LoVo (cell line): ENCODE results near the gene PIK3CA.
A peak's percentile ranks its signal among the peaks of the same experiment; 100 is the strongest.
"Not testable (repeated sequence)": the region's sequence is repeated elsewhere in the genome, so short reads cannot be mapped to it uniquely, and the experiment has no call there.

Experiments used
- DNase-seq: peaks from one replicate; pipeline ENCODE4 v3.0.0-alpha.2; 2016; ENCODE audit warnings: low spot score

The PIK3CA gene

DNA sequence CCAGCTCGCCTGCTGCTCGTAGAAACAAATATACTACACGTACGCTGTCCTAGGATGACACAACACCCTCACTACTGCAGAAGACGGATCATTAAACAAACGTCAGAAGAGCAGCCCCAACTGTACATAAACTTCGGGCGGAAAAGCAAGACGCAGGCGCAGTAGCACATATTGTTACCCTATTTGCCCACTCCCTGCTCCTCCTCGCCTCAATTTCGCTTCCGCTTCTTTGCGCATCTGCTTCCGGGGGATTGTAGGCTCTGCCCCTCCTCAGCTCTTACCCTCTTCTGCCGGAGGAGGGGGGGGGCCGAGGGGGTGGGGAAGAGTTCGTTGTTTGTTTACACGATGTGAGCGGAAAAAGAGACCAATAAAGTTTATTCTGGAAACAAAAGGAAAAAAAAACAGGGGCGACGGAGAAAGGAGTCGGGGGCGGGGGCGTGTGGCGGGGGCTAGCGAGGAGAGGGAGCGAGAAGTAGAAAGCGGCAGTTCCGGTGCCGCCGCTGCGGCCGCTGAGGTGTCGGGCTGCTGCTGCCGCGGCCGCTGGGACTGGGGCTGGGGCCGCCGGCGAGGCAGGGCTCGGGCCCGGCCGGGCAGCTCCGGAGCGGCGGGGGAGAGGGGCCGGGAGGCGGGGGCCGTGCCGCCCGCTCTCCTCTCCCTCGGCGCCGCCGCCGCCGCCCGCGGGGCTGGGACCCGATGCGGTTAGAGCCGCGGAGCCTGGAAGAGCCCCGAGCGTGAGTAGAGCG lies at the start of gene PIK3CA:
Gene PIK3CA, plus strand, starts transcription at position 485 of the 743 bp plus-strand sequence. CDS start 50,469 bp downstream, outside the sequence.
- DNase-seq, result peak; percentile 98

DNA sequence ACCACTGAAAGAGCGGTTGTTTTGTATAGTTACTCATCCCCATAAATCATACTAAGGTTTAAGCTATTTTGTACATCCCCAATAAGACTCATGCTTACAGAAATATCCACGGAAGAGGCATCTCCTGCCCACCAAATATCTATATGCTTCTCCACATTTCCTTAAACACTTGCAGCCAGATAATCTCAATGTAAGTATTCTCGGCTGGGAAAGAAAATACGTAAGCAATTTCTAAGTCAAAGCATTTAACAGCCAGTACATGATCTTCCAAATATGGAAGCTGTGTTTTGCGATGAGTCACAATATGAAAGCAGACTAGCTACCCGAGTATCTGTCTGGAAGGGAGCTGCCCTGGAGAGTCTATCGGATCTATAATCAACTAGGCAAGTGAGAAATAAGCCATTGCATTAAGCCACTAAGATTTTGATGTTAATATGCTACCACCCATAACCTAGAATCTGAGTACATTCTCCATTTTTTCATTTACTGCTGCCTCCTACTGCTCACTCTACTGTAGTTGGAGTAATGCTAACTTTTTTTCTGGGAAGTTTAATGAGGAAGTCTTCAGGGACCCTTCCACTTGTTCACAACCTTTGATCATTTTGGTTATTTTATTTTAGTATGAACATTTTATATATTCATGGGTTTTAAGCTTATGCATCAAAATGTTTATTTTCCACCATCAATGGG lies 49.6 kb upstream of the PIK3CA start:
- DNase-seq, result no peak

DNA sequence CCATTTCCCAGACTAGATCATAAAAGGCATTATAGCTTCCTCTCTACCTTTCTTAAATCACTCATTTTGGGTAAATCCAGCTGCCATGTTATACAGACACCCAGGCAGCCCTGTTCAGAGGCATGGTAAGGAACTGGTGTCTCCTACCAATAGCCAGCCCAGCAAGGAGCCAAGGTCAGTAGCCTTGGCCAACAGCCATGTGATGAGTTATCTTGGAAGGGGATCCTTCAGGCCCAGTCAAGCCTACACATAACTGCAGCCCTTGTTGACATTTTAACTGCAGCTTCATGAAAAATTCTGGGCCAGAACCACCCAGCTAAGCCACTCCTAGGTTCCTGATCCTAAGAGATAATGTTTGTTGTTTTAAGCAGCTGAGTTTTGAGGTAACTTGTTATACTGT lies 47.5 kb upstream of the PIK3CA start:
- no peak for DNase-seq

DNA sequence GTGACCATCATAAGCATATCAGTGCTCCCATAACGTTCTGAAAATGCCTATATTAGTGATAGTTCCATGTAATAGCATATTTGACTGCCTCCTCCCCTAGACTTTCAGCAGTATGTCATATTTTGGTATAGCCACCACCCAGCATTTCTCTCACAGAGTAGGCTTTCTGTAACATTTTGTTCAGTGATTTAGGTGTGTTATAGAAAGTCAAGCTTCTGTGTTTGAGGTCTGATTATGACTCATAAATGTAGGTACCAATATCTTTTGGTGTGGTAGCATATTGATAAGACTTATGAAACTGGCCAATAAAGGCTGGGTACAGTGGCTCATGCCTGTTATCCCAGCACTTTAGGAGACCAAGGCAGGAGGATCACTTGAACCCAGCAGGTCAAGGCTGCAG lies 42.3 kb upstream of the PIK3CA start:
- DNase-seq, result no peak

DNA sequence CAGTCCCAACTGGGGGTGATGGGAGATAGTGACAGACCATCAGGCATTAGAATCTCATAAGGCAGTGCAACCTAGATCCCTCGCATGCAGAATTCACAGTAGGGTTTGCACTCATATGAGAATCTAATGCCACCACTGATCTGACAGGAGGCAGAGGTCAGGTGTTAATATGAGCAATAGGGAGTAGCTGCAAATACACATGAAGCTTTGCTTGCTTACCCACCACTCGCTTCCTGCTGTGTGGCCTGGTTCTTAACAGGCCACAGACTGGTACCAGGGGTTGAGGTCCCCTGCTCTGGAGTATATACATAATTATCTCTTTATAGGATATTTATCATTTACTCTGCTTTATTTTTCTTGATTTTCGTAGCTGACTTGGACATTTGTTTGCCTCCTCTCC lies 40.5 kb upstream of the PIK3CA start:
- no peak for DNase-seq

DNA sequence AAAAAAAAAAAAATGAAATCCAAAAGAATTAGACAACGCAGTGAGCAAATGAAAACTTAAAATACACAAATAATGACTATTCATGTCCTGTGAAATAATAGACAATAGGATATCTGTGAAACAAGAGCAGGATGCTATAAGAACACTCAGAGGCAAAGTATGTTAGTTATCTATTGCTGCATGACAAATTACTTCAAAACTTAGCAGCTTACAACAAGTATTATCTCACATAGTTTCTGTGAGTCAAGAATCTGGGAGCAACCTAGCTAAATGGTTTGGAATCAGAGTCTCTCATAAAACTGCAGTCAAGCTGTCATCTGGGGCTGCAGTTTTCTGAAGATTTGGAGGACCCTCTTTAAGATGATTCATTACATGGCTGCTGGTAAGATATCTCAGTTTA lies 40.1 kb upstream of the PIK3CA start:
- no peak for DNase-seq

DNA sequence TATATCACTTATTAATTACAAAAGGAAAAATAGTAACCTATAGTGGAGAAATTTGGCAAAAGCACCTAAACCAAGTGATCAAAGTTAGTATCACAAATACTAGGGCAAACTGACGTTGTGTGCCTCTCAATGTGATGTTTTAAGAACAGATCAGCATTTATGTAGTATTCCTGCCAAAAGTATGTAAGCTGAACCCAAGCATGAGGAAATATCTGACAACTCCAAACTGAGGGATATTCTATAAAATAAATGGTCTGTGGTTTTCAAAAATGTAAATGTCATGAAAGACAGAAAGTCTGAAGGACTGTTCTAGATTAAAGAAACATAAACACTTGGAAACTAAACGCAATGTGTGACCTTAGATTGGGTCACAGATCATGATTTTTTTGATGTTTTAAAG lies 34.3 kb upstream of the PIK3CA start:
- DNase-seq, result no peak

DNA sequence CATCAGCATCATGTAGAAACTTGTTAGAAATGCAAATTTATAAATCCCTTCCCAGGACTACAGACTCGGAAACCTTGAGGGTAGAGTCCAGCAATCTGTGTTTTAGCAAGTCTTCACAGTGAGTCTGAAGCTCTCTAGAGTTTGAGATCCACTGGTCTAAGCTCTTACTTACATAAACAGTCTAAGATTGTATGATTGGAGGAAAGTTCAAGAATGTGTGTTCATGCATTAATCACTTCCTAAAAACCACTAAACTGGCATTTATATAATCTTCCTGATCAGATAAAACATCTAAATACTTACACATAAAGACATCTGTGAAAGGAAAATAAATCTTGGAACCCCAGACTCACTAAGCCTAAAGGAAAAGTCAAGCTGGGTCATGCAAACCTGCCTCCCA lies 32.7 kb upstream of the PIK3CA start:
- not testable (repeated sequence) for DNase-seq

DNA sequence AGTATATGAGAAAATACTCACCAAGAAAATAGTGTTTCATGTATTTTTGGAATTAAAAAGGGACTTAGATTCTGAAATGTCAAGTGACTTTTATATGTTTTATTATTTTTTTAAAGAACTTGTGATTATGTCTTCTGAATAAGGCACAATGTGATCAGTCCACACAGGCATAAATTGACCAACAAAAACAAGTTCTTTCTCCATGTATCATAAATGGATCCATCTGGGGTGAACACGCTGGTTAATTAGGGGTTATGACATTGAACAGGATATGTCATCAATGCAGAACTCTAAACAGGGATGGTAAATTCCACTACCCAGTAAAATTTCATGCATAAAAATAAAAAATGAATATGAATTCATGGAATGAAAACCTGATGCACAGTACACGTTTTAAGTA lies 31.3 kb upstream of the PIK3CA start:
- no peak for DNase-seq

DNA sequence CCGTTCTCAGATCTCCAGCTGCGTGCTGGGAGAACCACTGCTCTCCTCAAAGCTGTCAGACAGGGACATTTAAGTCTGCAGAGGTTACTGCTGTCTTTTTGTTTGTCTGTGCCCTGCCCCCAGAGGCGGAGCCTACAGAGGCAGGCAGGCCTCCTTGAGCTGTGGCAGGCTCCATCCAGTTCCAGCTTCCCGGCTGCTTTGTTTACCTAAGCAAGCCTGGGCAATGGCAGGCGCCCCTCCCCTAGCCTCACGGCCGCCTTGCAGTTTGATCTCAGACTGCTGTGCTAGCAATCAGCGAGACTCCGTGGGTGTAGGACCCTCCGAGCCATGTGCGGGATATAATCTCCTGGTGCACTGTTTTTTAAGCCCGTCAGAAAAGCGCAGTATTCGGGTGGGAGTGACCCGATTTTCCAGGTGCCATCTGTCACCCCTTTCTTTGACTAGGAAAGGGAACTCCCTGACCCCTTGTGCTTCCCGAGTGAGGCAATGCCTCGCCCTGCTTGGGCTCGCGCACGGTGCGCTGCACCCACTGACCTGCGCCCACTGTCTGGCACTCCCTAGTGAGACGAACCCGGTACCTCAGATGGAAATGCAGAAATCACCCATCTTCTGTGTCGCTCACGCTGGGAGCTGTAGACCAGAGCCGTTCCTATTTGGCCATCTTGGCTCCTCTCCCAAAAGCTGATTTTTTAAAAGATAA lies 15.8 kb upstream of the PIK3CA start:
- peak; percentile 37 for DNase-seq

DNA sequence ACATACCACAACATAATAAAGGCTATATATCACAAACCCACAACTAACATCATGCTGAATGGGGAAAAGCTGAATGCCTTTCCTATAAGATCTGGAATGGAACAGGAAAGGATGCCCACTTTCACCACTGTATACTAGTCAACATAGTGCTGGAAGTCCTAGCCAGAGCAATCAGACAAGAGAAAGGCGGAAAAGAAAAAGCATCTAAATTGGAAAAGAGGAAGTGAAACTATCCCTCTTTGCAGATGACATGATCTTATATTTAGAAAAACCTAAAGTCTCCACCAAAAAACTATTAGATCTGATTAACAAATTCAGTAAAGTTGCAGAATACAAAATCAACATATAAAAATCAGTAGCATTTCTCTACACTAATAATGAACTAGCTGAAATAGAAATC lies 14.6 kb upstream of the PIK3CA start:
- no peak for DNase-seq

DNA sequence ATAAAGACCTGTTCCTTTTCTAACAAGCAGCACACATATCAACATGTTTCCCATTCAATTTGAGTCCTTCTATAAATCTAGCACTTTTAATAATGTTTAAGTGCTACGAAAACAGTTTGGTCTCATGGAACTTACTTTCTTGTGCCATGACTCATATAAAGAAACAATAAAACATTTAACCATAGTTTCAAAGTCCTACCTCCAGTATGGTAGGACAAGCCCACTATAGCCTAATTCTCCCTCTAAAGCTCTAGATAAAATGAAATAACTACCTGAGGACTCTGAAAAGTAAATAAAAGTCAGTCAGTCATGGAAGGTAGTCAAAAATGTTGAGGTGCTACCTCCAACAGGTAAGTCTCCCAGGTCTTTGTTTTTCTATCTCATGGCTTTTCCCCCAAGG lies 12.0 kb upstream of the PIK3CA start:
- DNase-seq, result no peak

DNA sequence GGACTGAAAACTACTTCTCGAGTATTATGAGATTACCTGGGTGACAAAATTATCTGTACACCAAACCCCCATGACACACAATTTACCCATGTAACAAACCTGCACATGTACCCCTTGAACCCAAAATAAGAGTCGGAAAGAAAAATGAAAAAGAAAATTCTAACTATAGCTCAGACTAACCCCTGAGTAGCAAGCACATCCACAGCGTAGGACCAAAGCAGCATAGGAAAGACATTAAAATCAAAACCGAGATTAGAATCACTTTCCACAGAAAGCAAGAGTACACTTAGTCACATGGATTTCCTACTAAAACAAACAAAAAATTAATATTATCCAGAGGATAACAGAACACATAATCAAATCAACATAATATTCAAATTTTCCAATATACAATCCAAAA lies 6.3 kb upstream of the PIK3CA start:
- no peak for DNase-seq

DNA sequence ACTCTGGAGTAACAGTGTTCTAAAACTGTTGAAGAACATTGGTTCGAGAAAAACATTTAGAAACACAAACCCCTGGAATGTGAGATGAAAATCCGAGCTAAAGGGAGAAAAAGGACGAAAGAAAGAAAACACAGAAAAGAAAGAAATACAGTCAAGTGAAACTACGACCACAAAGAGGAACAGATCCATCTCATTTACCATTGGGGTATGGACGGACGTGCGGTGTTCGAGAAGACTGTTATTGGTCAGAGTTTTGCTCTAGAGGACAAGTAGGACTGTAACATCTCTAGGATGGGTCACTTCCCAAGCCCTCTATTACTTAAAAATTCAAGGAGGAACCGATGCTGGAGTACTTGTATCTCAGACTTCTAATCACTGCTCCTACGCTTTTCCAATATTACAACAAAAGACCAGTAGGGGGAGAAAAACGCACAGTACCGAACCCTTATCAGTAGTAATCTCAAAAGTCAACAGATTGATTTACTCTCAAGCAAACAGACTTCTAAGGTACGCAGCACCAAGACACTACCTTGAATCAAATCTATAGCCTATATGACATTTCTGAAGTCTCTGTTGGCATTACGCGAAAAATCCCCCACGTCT lies 1.1 kb upstream of the PIK3CA start:
- peak; percentile 71 for DNase-seq

DNA sequence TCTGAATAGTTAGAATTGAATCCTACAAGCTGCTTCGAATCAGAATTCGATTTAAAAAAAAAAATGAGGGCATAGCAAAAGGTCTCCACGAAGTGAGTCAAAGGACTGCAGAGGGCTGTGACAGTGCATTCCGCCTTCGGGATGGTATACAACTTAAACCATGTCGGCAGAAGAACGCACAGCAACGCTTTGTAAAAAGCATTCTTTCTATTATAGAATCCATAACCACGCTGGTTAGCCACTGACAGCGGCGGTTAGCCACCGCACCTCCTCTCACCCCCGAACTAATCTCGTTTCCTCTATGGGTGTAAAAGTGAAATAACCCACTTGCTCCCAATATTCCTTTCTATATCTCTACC lies 664 bp upstream of the PIK3CA start:
- DNase-seq, result no peak

DNA sequence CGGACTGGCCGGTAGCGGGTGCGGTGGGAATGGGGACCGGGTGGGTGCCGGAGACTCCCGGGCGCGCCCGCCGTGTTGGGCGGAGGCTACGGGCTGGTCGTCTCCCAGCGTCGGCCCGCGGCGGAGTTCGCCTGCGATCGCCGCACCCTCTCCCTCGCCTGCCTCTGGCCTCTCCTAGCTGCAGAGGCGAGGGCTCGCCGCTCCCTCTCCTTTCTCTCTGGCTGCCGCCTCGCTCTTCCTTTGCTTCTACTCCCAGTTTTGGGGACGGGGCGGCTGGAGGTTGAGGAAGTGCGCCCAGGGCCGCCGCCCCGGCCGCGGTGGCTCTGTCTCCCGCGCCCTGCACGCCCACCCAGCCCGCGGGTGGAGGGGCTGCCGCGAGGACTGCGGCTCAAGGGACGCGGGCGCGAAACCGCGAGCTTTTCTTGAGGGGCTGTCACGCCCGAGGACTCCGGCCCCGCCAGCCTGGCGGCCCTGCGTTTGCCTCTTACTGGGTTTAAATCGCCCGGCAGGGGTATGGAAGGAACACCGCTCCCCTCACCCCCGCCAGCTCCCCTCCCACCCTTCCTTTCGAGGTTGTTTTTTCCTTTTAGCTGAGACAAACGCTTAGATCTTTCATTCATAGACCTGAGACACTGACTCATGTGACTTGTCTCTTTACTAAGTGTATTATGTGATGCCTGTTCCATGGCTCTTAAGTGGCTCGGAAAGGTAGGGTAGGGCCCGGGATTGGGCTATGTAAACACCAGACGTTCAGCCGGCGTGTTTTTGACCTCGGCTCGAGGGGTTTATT lies 654 bp downstream of the PIK3CA start:
- peak; percentile 42 for DNase-seq

DNA sequence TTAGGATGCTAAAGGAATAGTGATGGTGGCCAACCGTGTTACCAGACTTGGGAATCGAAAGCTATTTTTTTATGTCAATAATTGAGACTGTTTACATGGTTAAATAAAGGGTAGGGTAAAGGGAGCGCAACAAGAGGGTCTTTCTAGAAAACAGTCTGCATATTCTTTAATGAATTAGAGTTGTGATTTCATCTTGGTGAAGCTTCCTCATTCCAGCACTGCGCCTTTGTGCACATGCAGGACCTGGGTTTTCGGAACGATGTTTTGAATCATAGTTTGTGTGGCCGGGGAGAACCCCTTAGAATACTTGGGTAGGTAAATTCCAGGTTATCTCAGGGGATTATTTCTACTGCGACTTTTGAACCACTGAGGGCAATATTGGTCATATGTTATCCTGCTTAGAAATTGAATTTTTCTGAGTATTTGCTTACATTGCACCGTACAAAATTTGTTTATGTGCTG lies 1.3 kb downstream of the PIK3CA start:
- DNase-seq, result peak; percentile 23

DNA sequence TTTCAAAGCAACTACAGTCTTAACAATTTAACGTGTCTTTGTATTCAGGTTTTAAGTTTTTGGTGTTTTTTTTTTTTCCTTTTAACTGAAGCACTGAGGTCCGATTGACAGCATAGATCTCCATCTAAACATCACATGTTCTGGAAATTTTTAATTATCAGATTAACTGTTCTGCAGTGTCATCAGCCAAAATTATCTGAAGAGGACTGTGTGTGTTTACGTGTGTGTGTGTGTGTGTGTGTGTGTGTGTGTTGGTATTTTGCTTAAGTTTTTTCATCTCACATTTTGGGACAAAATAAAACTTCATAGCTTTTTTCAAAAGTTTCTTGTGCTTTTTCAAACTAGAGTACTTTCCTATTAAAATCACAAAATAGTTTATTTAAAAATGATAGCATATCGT lies 1.8 kb downstream of the PIK3CA start:
- DNase-seq, result no peak

DNA sequence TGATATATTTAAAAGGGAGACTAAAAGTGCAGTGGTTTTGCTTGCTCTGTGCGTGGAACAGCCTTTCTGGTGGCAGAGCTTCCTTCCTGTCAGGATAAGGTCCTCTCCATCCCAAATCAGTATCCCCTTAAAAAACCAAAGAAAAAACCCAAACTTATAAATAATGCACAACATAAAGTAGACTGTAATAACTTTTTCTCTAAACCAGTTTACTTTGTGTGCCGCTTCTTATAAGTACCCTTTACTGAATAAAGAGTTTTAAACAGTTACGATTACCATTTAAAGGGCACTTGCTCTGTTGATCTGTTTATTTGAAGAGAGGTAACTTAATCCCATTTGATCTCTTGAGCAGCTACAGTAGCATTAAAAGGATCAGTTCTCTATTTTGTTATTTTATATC lies 2.5 kb downstream of the PIK3CA start:
- DNase-seq, result no peak

DNA sequence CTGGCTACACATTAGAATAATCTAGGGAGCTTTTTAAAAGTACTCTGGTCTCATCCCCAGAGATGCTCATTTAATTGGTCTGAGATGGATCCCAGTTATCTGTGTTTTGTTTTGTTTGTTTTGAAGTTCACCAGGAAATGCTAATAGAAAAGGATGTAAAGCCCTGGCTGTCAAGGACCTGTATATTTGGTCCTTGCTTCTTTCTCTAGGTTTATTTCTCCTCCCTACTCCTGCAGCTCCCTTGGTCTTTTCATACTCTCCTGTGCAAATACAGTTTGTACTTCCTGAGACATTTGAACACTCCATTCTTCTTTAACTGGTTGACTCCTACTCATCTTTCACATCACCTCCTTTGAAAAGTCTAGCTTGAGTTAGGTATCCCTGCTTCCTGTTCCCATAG lies 3.3 kb downstream of the PIK3CA start:
- DNase-seq, result no peak

DNA sequence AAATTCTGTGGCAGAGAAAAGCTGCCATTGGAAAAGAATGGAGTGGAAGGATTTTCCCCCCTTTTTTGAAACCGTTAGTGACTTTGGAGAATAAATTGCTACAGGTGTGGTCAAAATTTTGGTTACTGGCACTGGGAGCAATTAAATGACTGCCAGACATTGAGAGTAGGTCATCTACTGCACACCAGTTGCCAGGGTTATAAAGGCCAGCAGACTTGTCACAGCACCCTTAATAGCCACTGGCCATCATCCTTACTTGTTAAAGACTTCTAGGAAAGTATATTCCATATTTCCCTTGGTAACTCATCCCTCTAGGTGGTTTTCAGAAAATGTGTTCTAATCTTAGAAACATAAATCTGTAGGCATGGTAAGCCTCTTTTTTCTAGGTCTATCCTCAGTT lies 8.0 kb downstream of the PIK3CA start:
- no peak for DNase-seq

DNA sequence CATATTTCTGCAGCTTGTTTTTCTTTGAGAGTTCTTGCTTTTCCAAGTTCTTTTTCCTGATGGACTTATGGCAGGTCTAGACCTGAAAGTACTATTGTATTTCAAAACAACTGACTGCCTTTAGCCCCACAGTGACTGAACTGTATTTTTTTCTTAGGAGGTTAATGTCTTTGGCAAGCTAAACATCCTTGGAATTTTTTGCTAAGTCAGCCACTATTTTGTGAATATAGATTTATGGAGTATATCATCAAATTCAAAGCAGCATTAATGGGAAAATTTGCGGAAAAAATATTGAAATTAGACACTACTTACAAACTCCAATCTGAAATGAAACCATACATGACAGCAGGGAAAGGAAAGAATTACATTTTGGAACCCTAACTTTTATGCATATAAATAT lies 8.6 kb downstream of the PIK3CA start:
- DNase-seq, result no peak
